Measurements from ENCODE around the gene LHFPL5. TPM values are rescaled to one million over a fixed set of nuclear protein-coding genes. Genes with fewer than 3 reads are reported as not detected.

The LHFPL5 gene
- total RNA-seq, 1 donor from 2014 or later: not detected

- DNase-seq (ENCODE audit: low spot score): no peak
Measured at GRCh38 chr6:35790683-35791082, 14.5 kb upstream of the LHFPL5 start.

GRCh38 chr6:35794536-35795452, 10.4 kb upstream of the LHFPL5 start:
- no peak for DNase-seq (ENCODE audit: low spot score)

- DNase-seq (ENCODE audit: low spot score): no peak
Measured at GRCh38 chr6:35795453-35796071, 9.6 kb upstream of the LHFPL5 start.

- DNase-seq (ENCODE audit: low spot score): no peak
Measured at GRCh38 chr6:35796236-35796635, 8.9 kb upstream of the LHFPL5 start.

DNA sequence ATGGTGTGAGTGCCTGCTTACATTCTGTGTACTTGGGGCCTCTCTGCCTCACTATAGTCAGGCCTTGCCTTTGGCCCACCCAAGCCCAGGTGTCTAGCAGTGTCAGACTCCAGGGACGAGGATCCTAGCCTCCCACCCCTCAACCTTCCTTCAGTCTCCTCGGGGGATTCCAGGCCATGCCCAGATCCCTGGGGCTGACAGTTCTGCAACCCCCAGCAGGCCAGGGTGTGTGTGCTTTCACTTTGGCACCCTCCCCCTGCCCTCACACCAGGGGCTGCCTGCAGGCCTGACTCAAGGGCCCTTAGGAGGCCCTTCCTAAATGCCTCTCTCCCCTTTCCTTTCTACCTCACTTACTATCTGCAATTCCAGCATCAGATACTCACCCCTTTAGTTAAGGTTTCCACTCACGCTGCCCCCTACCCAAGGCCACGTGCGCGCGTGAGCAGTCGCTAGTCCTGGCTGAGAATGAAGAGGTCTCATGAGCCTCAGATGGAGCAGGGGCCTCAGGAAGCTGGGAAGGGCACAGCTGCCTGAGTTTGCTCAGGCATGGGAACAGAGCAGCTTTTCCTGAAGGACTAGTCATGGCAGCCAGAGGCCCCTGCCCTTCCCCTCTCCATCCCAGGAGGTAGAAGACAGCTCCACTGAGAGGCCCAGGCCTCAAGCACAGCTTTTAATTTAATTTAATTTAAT, 7.2 kb upstream of the LHFPL5 start:
- DNase-seq (ENCODE audit: low spot score): no peak

GRCh38 chr6:35798706-35799105, 6.4 kb upstream of the LHFPL5 start:
- no peak for DNase-seq (ENCODE audit: low spot score)

DNA sequence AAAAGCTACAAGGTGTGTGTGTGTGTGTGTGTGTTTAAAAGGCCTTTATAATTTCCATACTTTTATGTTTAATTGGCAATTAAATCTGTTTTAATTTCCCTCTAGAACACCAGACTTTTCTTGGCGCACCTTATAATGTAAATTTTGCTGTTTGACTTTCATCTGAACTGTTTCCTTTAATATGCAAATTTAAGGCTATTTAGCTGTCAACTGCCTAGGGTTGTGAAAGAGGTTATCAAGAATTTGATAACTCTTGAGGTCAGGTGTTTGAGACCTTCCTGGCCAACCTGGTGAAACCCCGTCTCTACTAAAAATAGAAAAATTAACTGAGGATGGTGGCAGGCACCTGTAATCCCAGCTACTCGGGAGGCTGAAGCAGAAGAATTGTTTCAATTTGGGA, 4.0 kb upstream of the LHFPL5 start:
- no peak for DNase-seq (ENCODE audit: low spot score)

DNA sequence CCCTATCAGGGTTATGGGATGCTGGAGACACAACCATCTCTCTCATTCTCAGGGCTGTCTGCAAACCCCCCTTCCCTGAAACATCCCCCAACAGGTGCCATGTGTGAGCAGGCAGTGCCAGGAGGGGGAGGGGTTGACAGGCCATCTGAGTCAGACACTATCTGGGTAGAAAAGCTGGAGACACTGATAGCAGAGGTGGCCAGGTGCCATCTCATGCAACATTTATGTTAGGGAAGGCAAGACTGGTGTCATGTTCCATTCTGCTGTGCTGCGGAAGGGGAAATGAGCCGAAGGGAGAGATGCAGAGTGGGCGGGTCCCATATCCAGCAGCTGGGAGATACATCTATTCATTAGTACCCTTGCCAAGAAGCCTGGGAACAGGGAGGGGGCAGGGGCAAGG, 3.5 kb downstream of the LHFPL5 start:
- no peak for DNase-seq (ENCODE audit: low spot score)

DNA sequence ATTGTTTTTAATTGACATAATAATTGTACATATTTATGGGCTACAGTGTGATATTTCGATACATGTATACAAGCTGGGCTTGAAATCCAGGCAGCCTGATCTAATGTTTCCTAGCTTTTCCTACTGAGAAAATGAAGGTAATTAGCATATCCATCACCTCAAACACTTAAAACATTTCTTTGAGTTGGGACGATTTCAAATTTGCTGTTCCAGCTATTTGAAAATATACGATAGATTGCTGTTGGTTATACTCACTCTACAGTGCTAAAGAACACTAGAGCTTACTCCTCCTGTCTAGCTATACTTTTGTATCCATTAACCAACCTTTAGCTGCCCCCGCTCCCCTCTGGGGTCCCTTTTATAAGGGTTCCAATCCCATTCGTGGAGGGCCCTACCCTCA, 4.7 kb downstream of the LHFPL5 start:
- DNase-seq (ENCODE audit: low spot score): peak; percentile 5

GRCh38 chr6:35810971-35811698, 6.0 kb downstream of the LHFPL5 start:
- peak; percentile 85 for DNase-seq (ENCODE audit: low spot score)

- DNase-seq (ENCODE audit: low spot score): no peak
Measured at GRCh38 chr6:35811699-35811995, 6.5 kb downstream of the LHFPL5 start.

DNA sequence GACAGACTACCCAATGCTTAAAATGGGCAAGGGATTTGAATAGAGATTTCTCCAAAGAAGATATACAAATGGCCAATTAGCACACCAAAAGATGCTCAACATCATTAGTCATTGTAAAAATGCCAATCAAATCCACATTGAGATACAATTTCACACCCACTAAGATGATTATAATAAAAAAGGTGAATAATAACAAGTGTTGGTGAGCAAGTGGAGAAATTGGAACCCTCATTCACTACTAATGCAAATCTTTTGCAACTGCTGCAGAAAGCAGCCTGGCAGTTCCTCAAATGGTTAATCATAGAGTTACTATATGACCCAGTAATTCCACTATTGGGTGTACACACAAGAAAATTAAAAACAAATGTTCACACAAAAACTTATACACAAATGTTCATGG, 12.4 kb downstream of the LHFPL5 start:
- no peak for DNase-seq (ENCODE audit: low spot score)

DNA sequence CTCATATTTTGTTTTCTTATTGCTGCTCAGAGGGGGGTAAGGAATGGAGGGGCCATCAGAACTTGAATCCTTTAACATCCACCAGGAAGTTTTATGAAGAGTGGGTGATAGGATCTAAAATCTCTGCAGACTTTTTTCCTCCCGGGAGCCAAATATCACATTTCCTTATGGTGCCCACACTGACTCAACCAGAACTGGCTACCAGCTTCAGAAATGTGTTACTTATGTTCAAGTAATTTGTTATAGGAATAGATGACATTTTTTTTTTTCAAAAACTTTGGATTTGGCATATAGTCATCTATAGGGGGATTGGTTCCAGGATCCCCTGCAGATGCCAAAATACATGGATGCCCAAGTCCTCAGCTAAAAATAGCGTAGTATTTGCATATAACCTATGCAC, 18.4 kb downstream of the LHFPL5 start:
- DNase-seq (ENCODE audit: low spot score): no peak

DNA sequence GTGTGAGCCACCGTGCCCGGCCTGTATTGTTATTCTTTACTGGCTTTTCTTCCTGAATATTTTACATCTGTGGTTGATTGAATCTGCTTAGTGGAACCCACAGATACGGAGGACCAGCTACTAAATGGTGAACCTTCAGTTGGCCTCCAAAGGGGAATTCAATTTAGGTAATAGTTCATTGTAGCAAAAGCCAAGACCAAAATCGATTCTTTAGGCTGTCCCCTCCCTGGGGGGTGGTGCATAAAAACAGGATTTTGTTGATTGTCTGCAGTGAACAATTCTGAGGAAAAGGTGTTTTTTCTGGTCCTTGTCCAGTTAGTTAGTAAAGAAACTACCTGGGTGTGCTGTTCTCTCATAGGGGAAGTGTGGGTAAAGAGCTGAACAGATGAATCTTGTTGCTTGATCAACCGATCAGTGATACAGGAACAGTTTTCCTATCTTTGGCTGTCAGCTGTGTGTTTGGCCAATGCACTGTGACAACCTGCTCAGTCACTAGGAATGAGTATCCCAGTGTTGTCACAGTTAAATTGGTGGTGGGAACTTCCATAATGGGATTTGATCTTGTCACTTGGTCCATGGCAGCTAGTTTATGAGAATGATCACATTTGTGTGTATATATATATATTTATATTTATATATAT, 19.5 kb downstream of the LHFPL5 start:
- no peak for DNase-seq (ENCODE audit: low spot score)

- DNase-seq (ENCODE audit: low spot score): no peak
Measured at GRCh38 chr6:35829306-35829705, 24.2 kb downstream of the LHFPL5 start.

DNA sequence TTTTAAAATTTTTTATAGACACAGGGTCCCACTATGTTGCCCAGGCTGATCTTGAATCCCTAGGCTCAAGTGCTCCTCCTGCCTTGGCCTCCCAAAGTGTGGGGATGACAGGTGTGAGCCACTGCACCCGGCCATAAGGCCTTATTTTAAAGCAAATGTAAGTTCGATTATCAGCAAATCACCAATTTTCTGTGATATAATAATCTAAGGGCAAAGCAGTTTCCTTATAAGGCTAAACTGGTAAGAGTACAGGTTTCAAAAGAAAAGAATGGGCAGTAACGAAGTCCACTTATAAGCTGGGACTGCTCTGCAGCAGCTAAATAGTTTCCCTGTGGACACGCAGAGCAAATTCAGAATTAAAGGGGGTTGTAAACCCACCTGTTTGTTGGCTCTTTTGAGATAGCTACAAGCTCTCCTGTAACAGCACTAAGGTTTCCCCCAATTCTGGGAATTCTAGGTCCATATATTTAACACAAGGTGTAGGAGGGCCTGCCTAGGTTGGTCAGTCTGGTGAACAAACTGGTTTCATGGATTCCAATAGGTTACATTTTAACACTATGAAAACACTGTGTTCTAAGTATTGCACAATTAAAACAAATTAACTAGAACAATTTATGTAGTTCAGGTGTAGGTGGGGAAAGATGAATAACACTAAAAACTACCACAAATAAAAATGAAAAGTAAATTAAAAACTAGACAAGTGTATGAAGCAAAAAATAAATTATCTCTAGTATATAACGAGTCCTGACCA, 26.3 kb downstream of the LHFPL5 start:
- no peak for DNase-seq (ENCODE audit: low spot score)

DNA sequence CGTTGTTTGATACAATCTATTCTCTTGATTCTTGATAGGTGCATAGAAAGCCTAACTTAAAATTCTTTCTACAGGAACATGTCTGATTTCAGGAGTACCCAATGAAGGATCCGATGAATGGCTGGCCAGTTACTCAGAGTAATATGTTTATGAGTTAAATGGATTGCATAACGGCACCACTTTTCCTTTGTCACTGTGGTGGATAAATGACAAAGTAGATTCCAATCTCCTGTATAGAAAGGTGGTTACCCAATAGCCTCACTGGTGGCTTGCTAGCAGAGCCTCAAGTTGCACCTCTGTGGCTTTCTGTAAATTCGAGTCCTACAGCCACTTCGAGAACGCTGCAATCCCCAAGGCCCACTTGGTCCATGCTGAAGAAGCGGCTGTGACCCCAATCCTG, 28.4 kb downstream of the LHFPL5 start:
- DNase-seq (ENCODE audit: low spot score): no peak

DNA sequence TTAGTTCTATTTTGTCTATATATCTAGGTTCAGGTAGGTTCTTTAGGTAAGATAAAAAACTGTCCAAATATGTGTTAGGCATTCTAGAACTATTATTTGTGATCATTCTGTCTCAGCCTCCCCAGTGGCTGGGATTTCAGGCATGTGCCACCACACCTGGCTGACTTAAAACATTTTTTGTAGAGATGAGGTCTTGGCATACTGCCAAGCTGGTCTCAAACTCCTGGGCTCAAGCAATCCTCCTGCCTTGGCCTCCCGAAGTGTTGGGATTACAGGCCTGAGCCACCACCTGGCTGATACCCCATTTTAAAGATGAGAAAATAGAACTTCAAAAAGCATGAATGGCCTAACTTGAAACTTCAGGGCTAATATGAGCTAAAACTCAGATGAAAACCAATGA, 33.9 kb downstream of the LHFPL5 start:
- DNase-seq (ENCODE audit: low spot score): no peak

- DNase-seq (ENCODE audit: low spot score): no peak
Measured at GRCh38 chr6:35842381-35842780, 37.2 kb downstream of the LHFPL5 start.

DNA sequence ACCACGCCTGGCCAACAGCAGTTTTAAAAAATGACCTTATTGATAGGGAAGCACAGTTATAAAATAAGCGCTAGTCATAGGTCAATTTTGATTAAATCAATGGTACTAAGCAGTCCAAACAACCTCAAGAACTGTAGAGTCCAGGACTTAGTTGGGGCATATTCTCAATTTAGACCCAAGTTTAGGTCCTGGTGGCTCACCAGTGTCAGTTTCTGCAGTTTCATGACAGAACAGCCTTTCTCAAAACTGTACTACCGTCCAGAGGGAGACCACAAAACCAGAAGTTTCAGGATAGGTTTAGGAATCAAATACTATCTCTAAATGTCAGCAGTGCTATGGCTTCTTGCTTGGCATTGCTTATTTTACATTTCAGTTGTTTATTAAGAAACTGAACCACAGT, 39.1 kb downstream of the LHFPL5 start:
- no peak for DNase-seq (ENCODE audit: low spot score)

DNA sequence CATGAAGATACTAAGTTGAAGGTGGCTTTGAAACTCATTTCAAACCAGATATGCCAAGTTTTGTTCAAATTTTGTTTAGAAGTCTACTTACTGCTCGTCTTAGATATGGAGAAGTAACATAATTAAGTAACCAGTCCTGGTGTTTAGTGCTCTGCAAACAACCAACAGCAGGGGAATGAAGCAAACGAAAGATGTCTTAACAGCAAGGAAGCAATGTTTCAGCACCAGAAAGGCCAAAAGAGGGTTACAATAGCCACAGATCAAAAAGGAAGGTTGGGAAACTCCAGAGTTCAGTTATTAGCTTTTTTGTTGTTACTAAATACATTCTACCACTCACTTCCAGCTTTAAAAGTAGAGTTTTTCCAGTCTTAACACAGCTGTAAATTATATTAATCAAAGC, 45.1 kb downstream of the LHFPL5 start:
- no peak for DNase-seq (ENCODE audit: low spot score)
